GM18505 (cell line): ENCODE data around the gene ECSIT.
"Not testable (repeated sequence)": the region's sequence is repeated elsewhere in the genome, so short reads cannot be mapped to it uniquely, and the experiment has no call there.

Experiments
- ATAC-seq: cut with Tn5 transposase; IDR thresholded peaks from one replicate; pipeline ENCODE4 v1.9.1; 2021; ENCODE audit not compliant: unreplicated experiment
- POLR2A ChIP-seq: IDR thresholded peaks from 4 replicates; pipeline ENCODE4 v1.6.1; 2011; ENCODE audit warnings: borderline replicate concordance; ENCODE audit not compliant: insufficient read depth, insufficient read length; ENCODE audit errors: extremely low read depth

The ECSIT gene

DNA sequence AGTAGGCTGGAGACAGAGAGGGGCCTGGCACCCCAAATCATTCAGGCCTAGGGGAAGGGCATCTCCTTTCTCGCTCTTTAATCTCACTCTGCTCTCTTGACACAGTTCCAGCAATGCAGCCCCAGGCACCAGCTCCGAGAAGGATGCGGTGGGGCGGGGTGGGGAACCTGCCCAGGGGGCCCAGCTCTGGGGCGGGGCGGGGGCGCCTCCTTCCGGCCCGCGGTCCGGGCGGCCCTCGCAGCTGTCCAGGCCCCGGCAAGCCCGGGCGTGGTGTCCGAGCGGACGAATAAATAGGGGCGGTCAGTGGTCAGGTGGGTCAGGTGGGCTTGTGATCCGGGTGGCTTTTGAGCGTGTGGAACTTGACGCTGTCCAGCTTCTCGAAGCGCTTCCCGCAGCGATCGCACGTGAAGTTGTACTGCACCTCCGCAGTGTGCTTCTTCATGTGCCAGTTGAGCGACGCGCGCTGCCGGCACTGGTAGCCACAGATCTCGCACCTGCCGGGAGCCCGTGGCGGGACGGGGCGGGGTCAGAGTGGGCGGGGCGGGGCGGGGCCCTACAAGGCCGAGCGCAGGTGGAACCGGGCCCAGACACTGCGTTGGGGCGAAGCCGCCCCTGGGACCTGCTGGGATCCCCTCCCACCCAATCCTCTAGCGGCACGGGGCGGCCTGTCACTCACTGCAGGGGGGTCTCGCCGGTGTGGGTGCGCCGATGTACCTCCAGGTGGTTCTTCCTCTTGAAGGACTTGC is 45.4 kb downstream of the ECSIT start:
- ATAC-seq = no peak
- no peak for TF ChIP-seq POLR2A

DNA sequence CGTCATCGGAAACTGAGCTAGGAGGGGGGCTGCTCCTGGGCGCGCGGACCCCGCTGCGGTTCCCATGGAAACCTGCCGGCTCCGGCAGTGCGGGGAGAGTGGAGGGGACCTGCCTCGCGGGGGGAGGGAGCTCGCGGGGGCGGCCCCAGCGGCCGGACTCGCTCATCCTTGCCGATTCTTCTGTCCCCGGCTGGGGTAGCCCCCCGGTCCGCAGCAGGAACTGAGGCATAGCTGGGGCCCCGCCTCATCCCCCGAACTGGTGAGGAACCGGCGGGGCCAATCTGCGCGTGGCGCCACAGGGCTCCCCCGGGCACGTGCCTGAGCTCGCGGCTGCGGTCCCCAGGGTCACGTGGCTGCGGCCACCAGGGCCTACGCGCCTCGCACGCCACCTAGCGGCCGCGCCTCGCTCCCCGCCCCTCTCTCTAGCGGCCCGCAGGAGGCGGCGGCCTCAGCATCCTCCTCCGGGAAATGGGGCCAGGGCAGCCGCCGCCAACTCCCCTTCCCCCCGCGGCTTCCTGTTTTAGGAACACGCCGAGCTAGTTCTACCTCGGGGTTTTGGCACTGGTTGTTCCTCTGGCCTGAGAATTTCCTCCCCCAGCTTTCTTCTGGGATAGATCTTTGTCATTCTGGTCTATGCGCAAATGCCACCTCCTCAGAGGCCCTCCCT is 46.4 kb downstream of the ECSIT start:
- peak; percentile 60 for ATAC-seq
- peak; percentile 32 for TF ChIP-seq POLR2A

GRCh38 chr19:11481534-11482383 is 47.2 kb downstream of the ECSIT start:
- peak; percentile 54 for ATAC-seq
- TF ChIP-seq POLR2A = no peak

DNA sequence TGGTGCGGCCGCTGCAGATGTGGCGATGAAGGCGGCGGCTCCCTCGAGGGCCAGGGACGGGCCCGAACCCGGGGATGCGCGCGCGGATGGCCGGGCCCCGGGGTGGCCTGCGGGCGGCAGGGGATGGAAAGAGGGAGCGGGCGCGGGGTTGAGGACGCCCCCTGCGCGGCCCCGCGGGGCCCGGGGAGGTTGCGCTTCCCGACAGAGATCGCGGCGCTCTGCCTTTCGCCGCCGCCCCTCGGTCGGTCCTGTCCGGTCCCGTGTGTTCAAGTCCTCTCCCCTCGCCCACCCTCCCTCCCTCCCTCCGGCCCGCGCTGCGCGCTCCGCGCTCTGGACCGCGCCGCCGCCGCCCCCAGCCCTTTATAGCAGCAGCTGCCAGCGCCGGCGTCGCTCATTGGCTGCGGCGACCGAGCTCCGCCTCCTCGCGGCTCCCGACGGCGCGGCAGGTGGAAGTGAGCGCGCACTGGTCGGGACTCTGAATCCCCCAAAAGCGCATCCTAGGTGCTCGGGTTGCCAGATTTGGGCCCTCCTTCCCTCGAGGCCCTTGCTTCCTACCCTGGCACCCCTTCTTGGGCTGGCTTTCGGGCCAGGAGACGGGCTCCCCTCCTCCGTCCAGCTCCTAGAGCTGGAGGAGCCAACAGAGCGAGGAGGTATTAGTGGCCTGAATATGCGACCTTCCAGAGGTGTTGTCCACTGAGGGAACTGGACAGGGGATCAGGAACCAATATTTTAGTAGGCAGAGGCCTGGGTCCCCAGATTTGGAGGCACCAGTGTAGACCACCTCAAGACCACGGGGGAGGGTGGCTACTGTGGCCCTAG is 48.0 kb downstream of the ECSIT start, which contains the start of gene ELAVL3:
Gene ELAVL3, minus strand, starts transcription at position 332 of the 819 bp plus-strand sequence. CDS start 438 bp downstream, outside the sequence.
- ATAC-seq = no peak
- TF ChIP-seq POLR2A = no peak

GRCh38 chr19:11479898-11480714 is 48.8 kb downstream of the ECSIT start:
- ATAC-seq = no peak
- no peak for TF ChIP-seq POLR2A

DNA sequence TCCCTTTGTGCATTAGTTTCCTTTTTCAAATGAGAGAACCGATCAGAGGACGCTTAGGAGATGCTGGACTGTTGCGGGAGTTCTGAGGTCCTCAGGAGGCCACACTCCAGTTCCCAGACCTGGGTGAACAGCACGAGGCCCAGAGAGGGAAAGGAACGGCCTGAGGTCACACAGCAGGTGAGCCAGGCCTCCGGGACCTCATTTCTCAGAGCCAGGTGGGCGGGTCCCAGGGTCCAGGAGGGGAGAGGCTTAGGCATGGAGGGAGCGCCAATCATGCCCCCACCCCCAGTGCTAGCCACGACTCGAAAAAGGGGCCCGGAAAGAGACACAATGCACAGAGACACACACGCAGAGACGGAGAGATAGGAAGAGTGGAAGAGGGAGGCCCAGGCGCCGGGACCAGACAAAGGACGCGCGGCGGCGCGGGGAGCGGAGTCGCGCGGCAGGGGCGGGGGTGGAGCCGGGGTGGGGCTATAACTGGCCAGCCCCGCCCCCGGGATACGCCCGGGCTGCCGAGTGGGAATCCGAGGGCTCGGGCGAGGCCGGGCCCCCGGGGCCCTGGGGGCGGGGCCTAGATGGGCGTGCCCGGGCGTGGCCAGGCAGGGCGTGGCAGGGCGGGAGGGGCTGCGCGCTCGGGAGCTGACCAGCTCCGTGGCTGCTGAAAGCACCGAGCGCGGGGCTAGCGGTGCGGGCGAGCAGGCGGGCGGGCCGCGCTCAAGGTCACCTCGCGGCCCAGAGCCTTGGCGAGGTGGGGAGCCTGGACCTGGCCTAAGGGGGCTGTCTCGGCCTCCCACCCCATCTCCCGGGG is 49.6 kb downstream of the ECSIT start:
- TF ChIP-seq POLR2A = no peak
- ATAC-seq = no peak

DNA sequence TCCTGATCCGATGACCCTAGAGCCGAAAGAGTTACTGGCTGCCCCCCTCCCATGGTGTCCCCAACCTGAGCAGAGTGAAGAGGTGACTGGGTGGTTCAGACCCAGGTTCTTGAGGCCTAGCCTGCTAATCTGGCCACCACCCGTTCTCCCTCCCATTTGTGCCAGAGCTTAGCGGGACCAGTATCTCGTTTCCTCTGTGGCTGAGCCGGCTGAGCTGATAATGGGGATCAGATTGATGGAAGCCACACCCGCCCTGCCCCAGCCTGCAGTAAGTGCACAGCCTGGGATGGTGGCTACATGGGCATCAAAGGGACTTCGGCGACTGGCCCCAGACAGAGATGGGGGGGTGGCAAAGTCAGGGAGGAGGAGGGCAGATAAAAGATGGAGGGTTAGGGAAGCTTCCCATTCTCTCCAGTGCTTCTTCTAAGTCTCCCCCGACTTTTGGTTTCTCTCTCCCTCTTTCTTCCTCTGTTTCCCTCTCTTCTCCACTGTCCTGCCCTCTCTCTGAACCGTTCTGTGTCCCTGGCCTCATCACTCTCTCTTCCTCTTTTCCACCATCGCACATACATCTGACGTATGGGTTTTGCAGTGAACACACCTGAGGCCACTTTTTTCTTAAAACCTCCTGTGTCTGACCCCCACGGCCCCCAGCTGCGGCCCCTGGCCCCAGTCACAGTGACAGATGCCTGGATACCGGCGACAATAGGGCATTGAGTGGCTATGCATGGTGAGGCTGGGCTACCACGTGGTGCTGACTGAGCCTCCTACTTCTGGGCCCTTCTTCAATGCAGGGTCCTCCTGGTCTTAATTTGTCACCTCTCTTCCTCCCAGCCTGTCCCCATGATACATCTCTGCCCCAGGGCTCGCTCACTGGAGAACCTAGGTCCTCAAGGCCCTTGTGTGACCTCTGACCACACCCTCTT is 50.5 kb downstream of the ECSIT start:
- ATAC-seq = no peak
- TF ChIP-seq POLR2A = no peak

DNA sequence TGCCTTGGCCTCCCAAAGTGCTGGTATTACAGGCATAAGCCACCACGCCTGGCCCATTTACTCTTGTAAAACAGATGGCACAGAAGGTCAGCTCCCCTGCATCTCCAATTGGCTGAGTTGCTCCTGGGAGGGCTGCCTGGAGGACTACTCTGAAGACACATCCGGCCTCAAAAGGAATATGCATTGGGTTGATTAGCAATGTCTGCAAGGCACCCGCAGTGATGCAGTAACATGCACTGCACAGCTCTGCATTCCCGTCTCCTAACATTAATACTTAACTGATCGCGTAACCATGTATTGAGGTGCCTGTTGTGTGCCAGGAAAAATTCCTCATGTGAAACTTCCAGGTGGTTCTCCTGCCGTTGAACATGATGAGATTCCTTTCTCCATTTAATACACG is 53.1 kb downstream of the ECSIT start:
- no peak for ATAC-seq
- TF ChIP-seq POLR2A = no peak

DNA sequence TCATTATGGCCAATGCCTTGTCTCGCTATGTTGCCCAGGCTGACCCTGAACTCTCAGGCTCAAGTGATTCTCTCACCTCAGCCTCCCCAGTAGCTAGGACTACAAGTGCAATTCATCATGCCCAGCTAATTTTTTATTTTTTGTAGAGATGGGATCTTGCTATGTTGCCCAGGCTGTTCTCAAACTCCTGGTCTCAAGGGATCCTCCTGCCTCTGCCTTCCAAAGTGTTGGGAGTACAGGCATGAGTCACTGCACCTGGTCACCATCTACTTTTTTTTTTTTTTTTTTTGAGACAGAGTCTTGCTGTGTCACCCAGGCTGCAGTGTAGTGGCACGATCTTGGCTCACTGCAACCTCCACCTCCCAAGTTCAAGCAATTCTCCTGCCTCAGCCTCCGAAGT is 53.6 kb downstream of the ECSIT start:
- not testable (repeated sequence) for ATAC-seq

DNA sequence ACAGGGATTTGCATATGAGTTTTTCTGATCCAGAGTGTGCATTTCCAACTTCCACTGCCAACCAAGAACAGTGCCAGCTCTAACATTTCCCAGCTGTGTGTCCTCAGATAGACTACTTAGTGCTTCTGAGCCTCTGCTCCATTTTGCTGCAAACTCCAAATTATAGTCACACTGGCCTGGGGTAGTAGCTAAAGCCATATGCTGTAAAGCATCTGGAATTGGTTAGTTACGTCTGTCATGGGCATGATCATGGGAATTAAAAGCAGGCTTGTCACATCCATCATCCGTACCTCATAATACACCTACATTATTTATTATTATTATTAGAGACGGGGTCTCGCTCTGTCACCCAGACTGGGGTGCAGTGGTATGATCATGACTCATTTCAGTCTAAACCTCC is 55.2 kb downstream of the ECSIT start:
- no peak for TF ChIP-seq POLR2A
- ATAC-seq = no peak

DNA sequence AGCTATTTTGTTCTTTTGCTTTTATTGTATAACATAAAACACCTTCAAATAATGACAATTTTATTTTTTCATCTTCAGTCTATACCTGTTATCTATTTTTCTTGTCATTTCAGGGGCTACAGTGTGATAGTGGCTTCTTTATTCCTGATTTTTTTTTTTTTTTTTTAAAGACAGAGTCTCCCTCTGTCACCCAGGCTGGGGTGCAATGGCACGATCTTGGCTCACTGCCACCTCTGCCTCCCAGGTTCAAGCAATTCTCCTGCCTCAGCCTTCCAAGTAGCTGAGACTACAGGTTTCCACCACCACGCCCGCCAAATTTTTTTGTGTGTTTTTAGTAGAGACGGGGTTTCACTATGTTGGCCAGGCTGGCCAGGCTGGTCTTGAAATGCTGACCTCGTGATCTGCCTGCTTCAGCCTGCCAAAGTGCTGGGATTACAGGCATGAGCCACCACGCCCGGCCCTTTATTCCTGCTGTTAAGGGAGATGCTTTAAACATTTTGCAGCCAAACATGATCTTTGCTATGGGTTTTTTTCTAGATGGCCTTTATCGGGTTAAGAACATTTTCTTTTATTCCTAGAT is 60.6 kb downstream of the ECSIT start:
- not testable (repeated sequence) for ATAC-seq
